IMR-90 (cell line): ENCODE results near the gene RNF17. TPM values are rescaled to one million over a fixed set of nuclear protein-coding genes. Genes with fewer than 3 reads are reported as not detected.
"Not testable (repeated sequence)": the region's sequence is repeated elsewhere in the genome, so short reads cannot be mapped to it uniquely, and the experiment has no call there.

Experiments used
- ATAC-seq: fragments of 200-7000 bp; cut with Tn5 transposase; 2 replicates; pipeline ENCODE4 v1.9.1; 2020; ENCODE audit warnings: low read depth, mild to moderate bottlenecking, moderate library complexity
- BruUV-seq: library from RNA; stranded (reverse); fragments of 400-500 nt; replicated peaks from 2 replicates; lab custom pipeline; 2021; lab: Mats Ljungman, UMichigan
- CTCF ChIA-PET: fragments of 300-600 bp; formaldehyde crosslinking; extraction: SDS; loops from one replicate; lab custom pipeline; 2021; ENCODE audit warnings: antibody characterized with exemption; lab: Yijun Ruan, JAX
- POLR2A ChIA-PET: fragments of 300-600 bp; sonication (Branson Sonifier 250); formaldehyde crosslinking; loops from one replicate; lab custom pipeline; 2022; ENCODE audit warnings: antibody characterized with exemption; ENCODE audit not compliant: unreplicated experiment; lab: Charles Lee
- DNase-seq: peaks from one replicate; pipeline ENCODE4 v3.0.0; 2013
- H2AFZ ChIP-seq: replicated peaks from 2 replicates; pipeline ENCODE3; 2013; ENCODE audit warnings: low read length, mild to moderate bottlenecking; ENCODE audit not compliant: poor library complexity
- H2AK5ac ChIP-seq: 2 replicates; pipeline ENCODE4 v1.6.1; 2013; ENCODE audit warnings: low read depth, low read length, inconsistent platforms
- H2AK9ac ChIP-seq: replicated peaks from 2 replicates; pipeline ENCODE3; 2013; ENCODE audit warnings: mild to moderate bottlenecking, low read depth, low read length, moderate library complexity; ENCODE audit not compliant: poor library complexity
- H2BK120ac ChIP-seq: 2 replicates; pipeline ENCODE4 v1.6.1; 2013; ENCODE audit warnings: low read depth, low read length, inconsistent platforms
- H2BK15ac ChIP-seq: 3 replicates; pipeline ENCODE4 v1.6.1; 2013; ENCODE audit warnings: low read depth, low read length, inconsistent platforms
- H2BK20ac ChIP-seq: 2 replicates; pipeline ENCODE4 v1.6.1; 2013; ENCODE audit warnings: low read depth, mild to moderate bottlenecking, inconsistent platforms, low read length, moderate library complexity
- H2BK5ac ChIP-seq: 2 replicates; pipeline ENCODE4 v1.6.1; 2013; ENCODE audit warnings: mild to moderate bottlenecking, low read depth, low read length, inconsistent platforms; ENCODE audit not compliant: poor library complexity, severe bottlenecking
- H3K14ac ChIP-seq: replicated peaks from 2 replicates; pipeline ENCODE4 v1.6.1; 2013; ENCODE audit warnings: low read depth, low read length, inconsistent platforms
- H3K18ac ChIP-seq: 2 replicates; pipeline ENCODE4 v1.6.1; 2013; ENCODE audit warnings: low read depth, low read length, control low read depth
- H3K23ac ChIP-seq: 2 replicates; pipeline ENCODE4 v1.6.1; 2013; ENCODE audit warnings: low read depth, low read length, inconsistent platforms
- H3K27ac ChIP-seq: 2 replicates; pipeline ENCODE4 v1.5.1; 2013; ENCODE audit warnings: mild to moderate bottlenecking, control low read depth, low read length; ENCODE audit not compliant: insufficient read depth
- H3K27me3 ChIP-seq: 2 replicates; pipeline ENCODE4 v1.6.1; 2013; ENCODE audit warnings: low read length; ENCODE audit not compliant: control insufficient read depth, insufficient read depth
- H3K36me3 ChIP-seq: 2 replicates; pipeline ENCODE4 v1.6.1; 2013; ENCODE audit warnings: low read length, mixed read lengths; ENCODE audit not compliant: control insufficient read depth, insufficient read depth
- H3K4ac ChIP-seq: 2 replicates; pipeline ENCODE4 v1.6.1; 2013; ENCODE audit warnings: low read depth, low read length, inconsistent platforms
- H3K4me1 ChIP-seq: 2 replicates; pipeline ENCODE4 v1.6.1; 2013; ENCODE audit warnings: low read length, mixed read lengths; ENCODE audit not compliant: control insufficient read depth, insufficient read depth
- H3K4me2 ChIP-seq: 2 replicates; pipeline ENCODE4 v1.6.1; 2013; ENCODE audit warnings: low read depth, mild to moderate bottlenecking, control low read depth, low read length, moderate library complexity
- H3K4me3 ChIP-seq: 2 replicates; pipeline ENCODE4 v1.5.1; 2013; ENCODE audit warnings: low read depth, mild to moderate bottlenecking, control low read depth, low read length, moderate library complexity; ENCODE audit not compliant: insufficient read depth
- H3K56ac ChIP-seq: 2 replicates; pipeline ENCODE4 v1.6.1; 2013; ENCODE audit warnings: low read length, inconsistent platforms; ENCODE audit not compliant: insufficient read depth; ENCODE audit errors: extremely low read depth
- H3K79me1 ChIP-seq, 2 experiments: 2 replicates each; pipeline ENCODE4 v1.6.1; 2013; ENCODE audit warnings: low read length in 2 of 2, inconsistent platforms in 1 of 2, low read depth in 1 of 2
- H3K9ac ChIP-seq: 2 replicates; pipeline ENCODE4 v1.6.1; 2013; ENCODE audit warnings: low read depth, low read length, control low read depth
- H3K9me1 ChIP-seq: 2 replicates; pipeline ENCODE4 v1.6.1; 2013; ENCODE audit warnings: low read length, inconsistent platforms; ENCODE audit not compliant: insufficient read depth
- H3K9me3 ChIP-seq: 2 replicates; pipeline ENCODE4 v1.6.1; 2013; ENCODE audit warnings: low read length; ENCODE audit not compliant: control insufficient read depth, insufficient read depth
- H4K20me1 ChIP-seq: 2 replicates; pipeline ENCODE4 v1.6.1; 2013; ENCODE audit warnings: low read length, inconsistent platforms; ENCODE audit not compliant: insufficient read depth
- H4K5ac ChIP-seq: 2 replicates; pipeline ENCODE4 v1.6.1; 2013; ENCODE audit warnings: mild to moderate bottlenecking, low read depth, low read length, control low read depth
- H4K8ac ChIP-seq, 2 experiments: 2 replicates each; pipeline ENCODE4 v1.6.1; 2013; ENCODE audit warnings: low read depth in 2 of 2, low read length in 2 of 2, control low read depth in 1 of 2, inconsistent platforms in 1 of 2
- H4K91ac ChIP-seq: 2 replicates; pipeline ENCODE4 v1.6.1; 2013; ENCODE audit warnings: low read depth, low read length, inconsistent platforms; ENCODE audit not compliant: insufficient read depth
- WGBS, 2 experiments: methylation state at CpG; one replicate each; pipeline versions ENCODE4 v1.1.5 to v1.1.7; 2013; ENCODE audit warnings: missing lambda C conversion rate in 2 of 2; ENCODE audit not compliant: insufficient read length in 1 of 2; ENCODE audit errors: extremely low coverage in 2 of 2; 5-methylcytosine and 5-hydroxymethylcytosine counted together
- dilution Hi-C: fragments of 300-500 bp; cut with HindIII; formaldehyde crosslinking; loops from one replicate; pipeline ENCODE4 v1.14.3; 2018; ENCODE audit warnings: low sequenced_read_pairs; ENCODE audit not compliant: unreplicated experiment
- in situ Hi-C: fragments of 300-500 bp; cut with MboI; formaldehyde crosslinking; loops from 3 replicates; pipeline ENCODE4 v1.14.3; 2019; ENCODE audit warnings: low sequenced_read_pairs, inconsistent platforms, mixed read lengths
- intact Hi-C: fragments of 100-400 bp; cut with micrococcal nuclease; formaldehyde crosslinking; loops from 2 replicates; pipeline ENCODE4 v1.10.0; 2022
- polyA plus RNA-seq, 3 experiments: library from polyadenylated mRNA; depleted of rRNA; stranded (reverse); fragments of >200 nt; gene quantifications; 2 replicates each; pipeline ENCODE4 v1.2.3, GENCODE V29; 2012; ENCODE audit warnings: low replicate concordance in 1 of 3
- total RNA-seq: library from RNA; depleted of rRNA; stranded (reverse); fragments of >200 nt; gene quantifications from 2 replicates; pipeline ENCODE4 v1.2.3, GENCODE V29; 2012

Gene RNF17
- total and polyA plus RNA-seq, 2 of the 4 experiments (the other 2 are of a cell fraction), result 0.03 to 0.18 TPM

GRCh38 chr13:24730873-24731567 lies 32.9 kb upstream of the RNF17 start:
- H4K20me1 ChIP-seq, H3K9me3 ChIP-seq, ATAC-seq, BruUV-seq, dilution Hi-C loops, H3K56ac ChIP-seq, intact Hi-C loops, H2BK5ac ChIP-seq, H3K4me1 ChIP-seq, POLR2A ChIA-PET, H2BK15ac ChIP-seq, CTCF ChIA-PET, H3K14ac ChIP-seq, DNase-seq, H2AK5ac ChIP-seq, H2AK9ac ChIP-seq, H2BK20ac ChIP-seq, in situ Hi-C loops, H2AFZ ChIP-seq, H2BK120ac ChIP-seq, H4K5ac ChIP-seq, H3K79me1 ChIP-seq, H3K18ac ChIP-seq, H3K4me3 ChIP-seq, H3K27ac ChIP-seq, H3K4me2 ChIP-seq, H3K23ac ChIP-seq, H3K27me3 ChIP-seq, H3K9me1 ChIP-seq, H3K4ac ChIP-seq, H3K36me3 ChIP-seq, H4K91ac ChIP-seq, H3K9ac ChIP-seq, H4K8ac ChIP-seq: not testable (repeated sequence)
- WGBS, 2 experiments, result no CpG with 5 or more reads among the region's 4 CpGs
